Hindlimb muscle (tissue), 1 donor: ENCODE measurements around the gene GPC1. TPM values are rescaled to one million over a fixed set of nuclear protein-coding genes. Genes with fewer than 3 reads are reported as not detected.
"Not testable (repeated sequence)": the region's sequence is repeated elsewhere in the genome, so short reads cannot be mapped to it uniquely, and the experiment has no call there.

ENCODE experiments used
- DNase-seq: peaks from one replicate; pipeline ENCODE4 v3.0.0-alpha.2; 2013
- polyA plus RNA-seq: library from polyadenylated mRNA; unstranded; fragments of 120-200 nt; gene quantifications from one replicate; pipeline ENCODE4 v1.2.1, GENCODE V29; 2013; ENCODE audit not compliant: insufficient read length

Gene GPC1
- polyA plus RNA-seq, 1 donor: 149 TPM

GRCh38 chr2:240468303-240469238 is 33.1 kb downstream of the GPC1 start:
- no peak for DNase-seq

- DNase-seq: no peak
These were observed 33.8 kb downstream of the GPC1 start for GRCh38 chr2:240469239-240469636.

- DNase-seq: no peak
These were observed 34.3 kb downstream of the GPC1 start for GRCh38 chr2:240469740-240470139.

GRCh38 chr2:240472078-240472790 is 36.8 kb downstream of the GPC1 start:
- DNase-seq: no peak

- DNase-seq: no peak
These were observed 37.7 kb downstream of the GPC1 start for GRCh38 chr2:240473211-240473610.

- DNase-seq: no peak
These were observed 42.5 kb downstream of the GPC1 start for GRCh38 chr2:240477916-240478315.

GRCh38 chr2:240478346-240479110 is 43.1 kb downstream of the GPC1 start:
- DNase-seq: no peak

GRCh38 chr2:240479111-240479501 is 43.6 kb downstream of the GPC1 start:
- DNase-seq: no peak

GRCh38 chr2:240480834-240481623 is 45.6 kb downstream of the GPC1 start:
- DNase-seq: no peak

GRCh38 chr2:240481720-240482119 is 46.3 kb downstream of the GPC1 start:
- DNase-seq: no peak

GRCh38 chr2:240482141-240482540 is 46.7 kb downstream of the GPC1 start:
- no peak for DNase-seq

GRCh38 chr2:240491483-240491882 is 56.0 kb downstream of the GPC1 start:
- no peak for DNase-seq

- DNase-seq: no peak
These were observed 58.8 kb downstream of the GPC1 start for GRCh38 chr2:240494194-240494793.

GRCh38 chr2:240494942-240495341 is 59.5 kb downstream of the GPC1 start:
- DNase-seq: not testable (repeated sequence)

- DNase-seq: not testable (repeated sequence)
These were observed 61.6 kb downstream of the GPC1 start for GRCh38 chr2:240497082-240497481.

GRCh38 chr2:240498171-240498957 is 62.9 kb downstream of the GPC1 start:
- DNase-seq: no peak

GRCh38 chr2:240498958-240499260 is 63.4 kb downstream of the GPC1 start:
- no peak for DNase-seq

GRCh38 chr2:240499309-240500301 is 64.1 kb downstream of the GPC1 start:
- DNase-seq: no peak

GRCh38 chr2:240500561-240501423 is 65.3 kb downstream of the GPC1 start:
- DNase-seq: no peak
